Vagina (tissue), 2 donors: Measurements from ENCODE around the gene AHCYL2. TPM values are rescaled to one million over a fixed set of nuclear protein-coding genes. Genes with fewer than 3 reads are reported as not detected.

Source experiments
- DNase-seq, 2 donors: peaks; one replicate each; pipeline ENCODE4 v3.0.0-alpha.2; 2017; ENCODE audit errors: extremely low spot score in 2 of 2
- H3K27ac ChIP-seq: fragments of 200-600 bp; sonication (generic); one replicate; pipeline ENCODE4 v1.5.1; 2019
- H3K27me3 ChIP-seq: fragments of 200-600 bp; sonication (generic); one replicate; pipeline ENCODE4 v1.5.1; 2019
- H3K36me3 ChIP-seq, 2 donors: fragments of 200-600 bp; sonication (generic); one replicate each; pipeline ENCODE4 v1.5.1; 2017 to 2019
- H3K4me1 ChIP-seq: fragments of 200-600 bp; sonication (generic); one replicate; pipeline ENCODE4 v1.5.1; 2019
- H3K4me3 ChIP-seq, 2 donors: fragments of 200-600 bp; sonication (generic); 1 replicate in 1 of 2; 2 replicates in 1 of 2; pipeline ENCODE4 v1.5.1; 2016 to 2019
- H3K9me3 ChIP-seq: fragments of 200-600 bp; sonication (generic); one replicate; pipeline ENCODE4 v1.5.1; 2019
- CTCF ChIP-seq, 3 experiments: fragments of 450-650 bp in 2 of 3; fragments of 200-600 bp in 1 of 3; sonication (generic) in 1 of 3; IDR thresholded peaks; one replicate each; pipeline ENCODE4 v1.5.1; 2017 to 2019; ENCODE audit warnings: antibody characterized with exemption in 3 of 3, mild to moderate bottlenecking in 2 of 3, moderate library complexity in 2 of 3
- POLR2A ChIP-seq, 2 donors: fragments of 450-650 bp; IDR thresholded peaks; one replicate each; pipeline ENCODE4 v1.6.1; 2017; ENCODE audit warnings: antibody characterized with exemption in 2 of 2, mild to moderate bottlenecking in 2 of 2, moderate library complexity in 2 of 2
- POLR2AphosphoS5 ChIP-seq, 2 donors: sonication (generic); formaldehyde crosslinking; IDR thresholded peaks; one replicate each; pipeline ENCODE4 v1.9.0; 2017; ENCODE audit warnings: antibody characterized with exemption in 2 of 2, mild to moderate bottlenecking in 2 of 2, low read depth in 1 of 2; ENCODE audit not compliant: insufficient read depth in 1 of 2
- intact Hi-C: fragments of 100-400 bp; cut with DNase I; formaldehyde crosslinking; loops from one replicate; pipeline ENCODE4 v1.15.1; 2023
- total RNA-seq: library from RNA; depleted of rRNA; stranded (reverse); fragments of >200 nt; gene quantifications from one replicate; pipeline ENCODE4 v1.2.3, GENCODE V29; 2016

Gene AHCYL2
- total RNA-seq, 1 donor from 2014 or later, result 19.6 TPM

- no peak overlapping the region for H3K4me3 ChIP-seq
- no peaks in the 10 kb centered on the region for H3K9me3 ChIP-seq
- H3K36me3 ChIP-seq, result no peaks in the 10 kb centered on the region
- TF ChIP-seq POLR2AphosphoS5 (IDR thresholded peaks at IDR 0.05; ENCODE audit: insufficient read depth in 1 of 2, low read depth in 1 of 2) (no peak), CTCF (IDR thresholded peaks at IDR 0.05) (no peak), POLR2A (IDR thresholded peaks at IDR 0.05) (no peak)
- H3K4me1 ChIP-seq, result peaks cover 7% of the 10 kb centered on the region
- H3K27ac ChIP-seq, result no peak overlapping the region
- no peak for DNase-seq
- no peaks in the 10 kb centered on the region for H3K27me3 ChIP-seq
- intact Hi-C loops, result no loop called here
Observed at GRCh38 chr7:129315960-129316359, 91.1 kb downstream of the AHCYL2 start.

GRCh38 chr7:129317450-129317849, 92.6 kb downstream of the AHCYL2 start:
- Histone ChIP-seq H3K36me3 (no peaks in the 10 kb centered on the region), H3K4me1 (peaks cover 7% of the 10 kb centered on the region), H3K4me3 (no peak overlapping the region), H3K27ac (no peak overlapping the region), H3K9me3 (no peaks in the 10 kb centered on the region), H3K27me3 (no peaks in the 10 kb centered on the region)
- no peak for TF ChIP-seq POLR2AphosphoS5 (IDR thresholded peaks at IDR 0.05; ENCODE audit: insufficient read depth in 1 of 2, low read depth in 1 of 2)
- TF ChIP-seq CTCF (IDR thresholded peaks at IDR 0.05), result no peak
- TF ChIP-seq POLR2A (IDR thresholded peaks at IDR 0.05), result no peak
- intact Hi-C loops, result no loop called here
- DNase-seq, result no peak

GRCh38 chr7:129327076-129327475, 102.2 kb downstream of the AHCYL2 start:
- H3K36me3 ChIP-seq, result no peaks in the 10 kb centered on the region
- H3K4me3 ChIP-seq, result no peak overlapping the region
- no peaks in the 10 kb centered on the region for H3K4me1 ChIP-seq
- intact Hi-C loops, result no loop called here
- TF ChIP-seq POLR2AphosphoS5 (IDR thresholded peaks at IDR 0.05; ENCODE audit: insufficient read depth in 1 of 2, low read depth in 1 of 2) (no peak), CTCF (IDR thresholded peaks at IDR 0.05) (no peak), POLR2A (IDR thresholded peaks at IDR 0.05) (no peak)
- H3K27me3 ChIP-seq, result no peaks in the 10 kb centered on the region
- H3K27ac ChIP-seq, result no peak overlapping the region
- DNase-seq, result no peak
- H3K9me3 ChIP-seq, result no peaks in the 10 kb centered on the region

- Histone ChIP-seq H3K4me3 (no peak overlapping the region), H3K27ac (no peak overlapping the region), H3K27me3 (no peaks in the 10 kb centered on the region), H3K36me3 (no peaks in the 10 kb centered on the region), H3K9me3 (no peaks in the 10 kb centered on the region), H3K4me1 (no peaks in the 10 kb centered on the region)
- intact Hi-C loops, result no loop called here
- no peak for TF ChIP-seq CTCF (IDR thresholded peaks at IDR 0.05)
- TF ChIP-seq POLR2A (IDR thresholded peaks at IDR 0.05), result no peak
- no peak for TF ChIP-seq POLR2AphosphoS5 (IDR thresholded peaks at IDR 0.05; ENCODE audit: insufficient read depth in 1 of 2, low read depth in 1 of 2)
- DNase-seq, result no peak
Observed at GRCh38 chr7:129332254-129333035, 107.6 kb downstream of the AHCYL2 start.

GRCh38 chr7:129334473-129334872, 109.6 kb downstream of the AHCYL2 start:
- no peak overlapping the region for H3K27ac ChIP-seq
- H3K4me3 ChIP-seq, result no peak overlapping the region
- no peak for DNase-seq
- no peak for TF ChIP-seq POLR2A (IDR thresholded peaks at IDR 0.05)
- no peak for TF ChIP-seq CTCF (IDR thresholded peaks at IDR 0.05)
- no peak for TF ChIP-seq POLR2AphosphoS5 (IDR thresholded peaks at IDR 0.05; ENCODE audit: insufficient read depth in 1 of 2, low read depth in 1 of 2)
- no peaks in the 10 kb centered on the region for H3K4me1 ChIP-seq
- H3K27me3 ChIP-seq, result no peaks in the 10 kb centered on the region
- no peaks in the 10 kb centered on the region for H3K36me3 ChIP-seq
- no peaks in the 10 kb centered on the region for H3K9me3 ChIP-seq
- intact Hi-C loops, result no loop called here
